GM23338 (cell line): ENCODE results near the gene FAM124B. TPM values are rescaled to one million over a fixed set of nuclear protein-coding genes. Genes with fewer than 3 reads are reported as not detected.

Experiments
- ATAC-seq: fragments of 200-7000 bp; cut with Tn5 transposase; 3 replicates; pipeline ENCODE4 v1.9.1; 2020
- DNase-seq: peaks from one replicate; pipeline ENCODE4 v3.0.0-alpha.2; 2015; ENCODE audit warnings: low spot score
- H2AFZ ChIP-seq: fragments of 200-600 bp; sonication (generic); 2 replicates; pipeline ENCODE4 v1.8.0; 2016; ENCODE audit warnings: antibody characterized with exemption, mild to moderate bottlenecking, moderate library complexity
- H3F3A ChIP-seq: fragments of 200-600 bp; sonication (generic); replicated peaks from 2 replicates; pipeline ENCODE4 v1.8.0; 2017; ENCODE audit warnings: antibody characterized with exemption, mixed run types, low read depth
- H3K27ac ChIP-seq: fragments of 200-600 bp; sonication (generic); 2 replicates; pipeline ENCODE4 v1.6.1; 2016; ENCODE audit warnings: low read depth
- H3K27me3 ChIP-seq: fragments of 200-600 bp; sonication (generic); 2 replicates; pipeline ENCODE4 v1.8.0; 2016; ENCODE audit warnings: mild to moderate bottlenecking, mixed run types, moderate library complexity; ENCODE audit not compliant: insufficient read depth
- H3K36me3 ChIP-seq: fragments of 200-600 bp; sonication (generic); 2 replicates; pipeline ENCODE4 v1.8.0; 2016; ENCODE audit warnings: mild to moderate bottlenecking; ENCODE audit not compliant: insufficient read depth
- H3K4me1 ChIP-seq: fragments of 200-600 bp; sonication (generic); 2 replicates; pipeline ENCODE4 v1.8.0; 2016; ENCODE audit warnings: mild to moderate bottlenecking, moderate library complexity; ENCODE audit not compliant: insufficient read depth
- H3K4me2 ChIP-seq: fragments of 200-600 bp; sonication (generic); 2 replicates; pipeline ENCODE4 v1.7.1; 2017; ENCODE audit warnings: mixed run types
- H3K4me3 ChIP-seq: fragments of 200-600 bp; sonication (generic); 2 replicates; pipeline ENCODE4 v1.6.1; 2016; ENCODE audit warnings: mixed run types
- H3K79me2 ChIP-seq: fragments of 200-600 bp; sonication (generic); replicated peaks from 2 replicates; pipeline ENCODE4 v1.8.0; 2017; ENCODE audit warnings: mild to moderate bottlenecking; ENCODE audit not compliant: insufficient read depth
- H3K9me2 ChIP-seq: fragments of 200-600 bp; sonication (generic); 2 replicates; pipeline ENCODE4 v1.8.0; 2017; ENCODE audit not compliant: insufficient read depth
- H4K20me1 ChIP-seq: fragments of 200-600 bp; sonication (generic); replicated peaks from 2 replicates; pipeline ENCODE4 v1.8.0; 2017; ENCODE audit warnings: mild to moderate bottlenecking; ENCODE audit not compliant: insufficient read depth
- H3K27ac Mint-ChIP-seq: 2 replicates; pipeline ENCODE4 v1.8.0; 2020; ENCODE audit warnings: inconsistent platforms, mild to moderate bottlenecking, moderate library complexity, mixed read lengths
- H3K27me3 Mint-ChIP-seq: 3 replicates; pipeline ENCODE4 v1.8.0; 2022; ENCODE audit warnings: low read depth, mild to moderate bottlenecking, moderate library complexity, mixed read lengths, inconsistent platforms; ENCODE audit not compliant: insufficient read depth, poor library complexity
- H3K36me3 Mint-ChIP-seq: 3 replicates; pipeline ENCODE4 v1.8.0; 2021; ENCODE audit warnings: low read depth, mild to moderate bottlenecking, inconsistent platforms, moderate library complexity, mixed read lengths
- H3K4me1 Mint-ChIP-seq: 3 replicates; pipeline ENCODE4 v1.8.0; 2020; ENCODE audit warnings: mild to moderate bottlenecking, inconsistent platforms, mixed read lengths
- H3K4me3 Mint-ChIP-seq: 3 replicates; pipeline ENCODE4 v1.8.0; 2021; ENCODE audit warnings: moderate library complexity, mild to moderate bottlenecking, inconsistent platforms, mixed read lengths
- H3K9me3 Mint-ChIP-seq: 3 replicates; pipeline ENCODE4 v1.8.0; 2020; ENCODE audit warnings: moderate library complexity, mild to moderate bottlenecking, inconsistent platforms, mixed read lengths
- CREB1 ChIP-seq: fragments of 250-450 bp; sonication (Bioruptor Pico); IDR thresholded peaks from 2 replicates; pipeline ENCODE4 v1.5.0; 2020; ENCODE audit warnings: low read depth, mild to moderate bottlenecking, moderate library complexity
- CTCF ChIP-seq, 2 experiments: fragments of 200-600 bp in 1 of 2; sonication (generic) in 1 of 2; conservative IDR thresholded peaks; 2 replicates each; pipeline versions ENCODE4 v1.5.1 to v1.6.1; 2016 to 2017; ENCODE audit warnings: antibody characterized with exemption in 2 of 2, low read depth in 2 of 2, mild to moderate bottlenecking in 2 of 2, moderate library complexity in 1 of 2
- ETS1 ChIP-seq: IDR thresholded peaks from 2 replicates; pipeline ENCODE4 v1.6.1; 2016; ENCODE audit warnings: antibody characterized with exemption
- EZH2 ChIP-seq: fragments of 200-600 bp; sonication (generic); IDR thresholded peaks from one replicate; pipeline ENCODE4 v1.8.0; 2017; ENCODE audit warnings: antibody characterized with exemption, mild to moderate bottlenecking, low read depth; ENCODE audit not compliant: unreplicated experiment
- EZH2phosphoT487 ChIP-seq: fragments of 200-600 bp; sonication (generic); IDR thresholded peaks from one replicate; pipeline ENCODE4 v1.8.1; 2018; ENCODE audit warnings: antibody characterized with exemption; ENCODE audit not compliant: unreplicated experiment
- JUNB ChIP-seq: IDR thresholded peaks from one replicate; pipeline ENCODE4 v1.6.1; 2016; ENCODE audit warnings: antibody characterized with exemption; ENCODE audit not compliant: unreplicated experiment
- NANOG ChIP-seq: IDR thresholded peaks from 2 replicates; pipeline ENCODE4 v1.6.1; 2016; ENCODE audit warnings: antibody characterized with exemption, borderline replicate concordance
- POLR2AphosphoS5 ChIP-seq: IDR thresholded peaks from 2 replicates; pipeline ENCODE4 v1.6.1; 2016; ENCODE audit warnings: antibody characterized with exemption, low read depth
- REST ChIP-seq: IDR thresholded peaks from one replicate; pipeline ENCODE4 v1.6.1; 2018; ENCODE audit warnings: antibody characterized with exemption; ENCODE audit not compliant: unreplicated experiment
- STAT1 ChIP-seq: IDR thresholded peaks from one replicate; pipeline ENCODE4 v1.6.1; 2016; ENCODE audit warnings: antibody characterized with exemption; ENCODE audit not compliant: unreplicated experiment
- ZNF114 ChIP-seq: fragments of 250-450 bp; sonication (Bioruptor Pico); IDR thresholded peaks from 2 replicates; pipeline ENCODE4 v1.5.0; 2020; ENCODE audit warnings: mild to moderate bottlenecking, moderate library complexity
- ZNF331 ChIP-seq: fragments of 250-450 bp; sonication (Bioruptor Pico); IDR thresholded peaks from 2 replicates; pipeline ENCODE4 v1.5.0; 2020; ENCODE audit warnings: low read depth, mild to moderate bottlenecking, moderate library complexity
- ZNF462 ChIP-seq: fragments of 250-450 bp; sonication (Bioruptor Pico); IDR thresholded peaks from 2 replicates; pipeline ENCODE4 v1.5.0; 2020; ENCODE audit warnings: mild to moderate bottlenecking, moderate library complexity
- polyA plus RNA-seq: library from polyadenylated mRNA; unstranded; fragments of >200 nt; fragmentation: Nextera tagmentation; extraction: Ambion mirVana; gene quantifications from 2 replicates; pipeline ENCODE4 v1.2.1, GENCODE V29; 2016
- total RNA-seq: library from RNA; depleted of rRNA; stranded (reverse); fragments of >200 nt; shearing (Covaris generic); gene quantifications from 2 replicates; pipeline ENCODE4 v1.2.3, GENCODE V29; 2014

FAM124B gene
- total and polyA plus RNA-seq, 2 experiments from 2014 or later = 3.0 to 6.9 TPM

- H2AFZ ChIP-seq = no peak overlapping the region
- no peak for DNase-seq
- TF ChIP-seq NANOG (no peak), EZH2phosphoT487 (no peak), JUNB (no peak), STAT1 (no peak), ZNF331 (CRISPR knock-in tag) (no peak), ZNF114 (no peak), CTCF (conservative IDR thresholded peaks at IDR 0.05; ENCODE audit: low read depth in 2 of 2) (no peak), CREB1 (CRISPR knock-in tag) (no peak), ETS1 (no peak), POLR2AphosphoS5 (no peak), EZH2 (no peak), ZNF462 (no peak), REST (no peak)
- H3K9me3 Mint-ChIP-seq = no peaks in the 10 kb centered on the region; the same call in 1 of the 3 replicates
- no peak overlapping the region for H3K4me3 ChIP-seq
- H4K20me1 ChIP-seq = no peaks in the 10 kb centered on the region
- H3K4me2 ChIP-seq = no peak overlapping the region
- H3K27me3 Mint-ChIP-seq = no peaks in the 10 kb centered on the region
- no peaks in the 10 kb centered on the region for H3F3A ChIP-seq
- H3K27me3 ChIP-seq = no peaks in the 10 kb centered on the region
- no peaks in the 10 kb centered on the region for H3K4me1 Mint-ChIP-seq
- H3K4me3 Mint-ChIP-seq = no peak overlapping the region
- H3K27ac Mint-ChIP-seq = no peak overlapping the region
- H3K79me2 ChIP-seq = no peaks in the 10 kb centered on the region
- no peaks in the 10 kb centered on the region for H3K36me3 ChIP-seq
- H3K27ac ChIP-seq = no peak overlapping the region
- H3K4me1 ChIP-seq = no peaks in the 10 kb centered on the region
- H3K36me3 Mint-ChIP-seq = no peaks in the 10 kb centered on the region
- no peak for ATAC-seq
- H3K9me2 ChIP-seq = no peaks in the 10 kb centered on the region
Observed at GRCh38 chr2:224360801-224361251, 41.1 kb downstream of the FAM124B start.
